COLO668 (cell line): ENCODE results near the gene UQCR10.
A peak's percentile ranks its signal among the peaks of the same experiment; 100 is the strongest.

Source experiments
- DNase-seq: peaks from one replicate; lab custom pipeline; 2025; ENCODE audit not compliant: unreplicated experiment; lab: John Stamatoyannopoulos, UW

The UQCR10 gene

GRCh38 chr22:29762263-29762662, 4.9 kb upstream of the UQCR10 start:
- DNase-seq, result peak; percentile 87

GRCh38 chr22:29765905-29766631, 1.1 kb upstream of the UQCR10 start:
- DNase-seq, result peak; percentile 48

GRCh38 chr22:29766632-29767170, 468 bp upstream of the UQCR10 start, which contains the start of gene ZMAT5:
Gene ZMAT5 (minus strand): TSS chr22:29767007. CDS start chr22:29748544, 18,463 bp downstream.
- DNase-seq, result peak; percentile 95

GRCh38 chr22:29768052-29768693, 1.0 kb downstream of the UQCR10 start:
- DNase-seq, result no peak

GRCh38 chr22:29769723-29770321, 2.7 kb downstream of the UQCR10 start:
- no peak for DNase-seq

- peak; percentile 7 for DNase-seq
Measured at GRCh38 chr22:29772170-29772641, 5.0 kb downstream of the UQCR10 start.

- DNase-seq, result no peak
Measured at GRCh38 chr22:29773233-29773632, 6.1 kb downstream of the UQCR10 start.

GRCh38 chr22:29780220-29780619, 13.1 kb downstream of the UQCR10 start:
- no peak for DNase-seq

GRCh38 chr22:29780748-29781676, 13.8 kb downstream of the UQCR10 start:
- no peak for DNase-seq

GRCh38 chr22:29782061-29782845, 15.1 kb downstream of the UQCR10 start:
- DNase-seq, result no peak

GRCh38 chr22:29784451-29785361, 17.5 kb downstream of the UQCR10 start:
- DNase-seq, result no peak

- DNase-seq, result no peak
Measured at GRCh38 chr22:29786031-29786430, 18.9 kb downstream of the UQCR10 start.

- no peak for DNase-seq
Measured at GRCh38 chr22:29787371-29787980, 20.3 kb downstream of the UQCR10 start.

- DNase-seq, result no peak
Measured at GRCh38 chr22:29788339-29789279, 21.4 kb downstream of the UQCR10 start.

- DNase-seq, result no peak
Measured at GRCh38 chr22:29790061-29790460, 22.9 kb downstream of the UQCR10 start.

GRCh38 chr22:29793396-29793795, 26.2 kb downstream of the UQCR10 start:
- no peak for DNase-seq

- no peak for DNase-seq
Measured at GRCh38 chr22:29795663-29796062, 28.5 kb downstream of the UQCR10 start.
